A673 (cell line): ENCODE results near the gene SLC16A6. TPM values are rescaled to one million over a fixed set of nuclear protein-coding genes. Genes with fewer than 3 reads are reported as not detected.

ENCODE experiments used
- BruUV-seq: library from RNA; stranded (reverse); fragments of 400-500 nt; replicated peaks from 2 replicates; lab custom pipeline; 2021; lab: Mats Ljungman, UMichigan
- CTCF ChIA-PET: fragments of 300-600 bp; sonication (Branson Sonifier 250); formaldehyde crosslinking; loops from one replicate; lab custom pipeline; 2022; ENCODE audit warnings: antibody characterized with exemption; lab: Charles Lee
- POLR2A ChIA-PET: fragments of 300-600 bp; sonication (Branson Sonifier 250); formaldehyde crosslinking; loops from one replicate; lab custom pipeline; 2022; ENCODE audit warnings: antibody characterized with exemption; ENCODE audit not compliant: low non-redundant PET; lab: Charles Lee
- DNase-seq: peaks from one replicate; pipeline ENCODE4 v3.0.0-alpha.2; 2015; ENCODE audit warnings: low spot score
- H3K27ac ChIP-seq: fragments of 200-600 bp; sonication (generic); 2 replicates; pipeline ENCODE4 v1.5.1; 2016; ENCODE audit warnings: mixed run types, low read depth, mild to moderate bottlenecking, mixed read lengths, antibody characterized with exemption, low read length; ENCODE audit not compliant: poor library complexity, severe bottlenecking
- H3K27me3 ChIP-seq: fragments of 200-600 bp; sonication (generic); replicated peaks from 2 replicates; pipeline ENCODE4 v1.6.1; 2017; ENCODE audit warnings: mixed run types, low read depth, mild to moderate bottlenecking, mixed read lengths, antibody characterized with exemption, low read length; ENCODE audit not compliant: insufficient read depth, poor library complexity
- H3K36me3 ChIP-seq: fragments of 200-600 bp; sonication (generic); 2 replicates; pipeline ENCODE4 v1.6.1; 2016; ENCODE audit warnings: mixed run types, mild to moderate bottlenecking, mixed read lengths, antibody characterized with exemption, low read length; ENCODE audit not compliant: insufficient read depth, poor library complexity, severe bottlenecking
- H3K4me1 ChIP-seq: fragments of 200-600 bp; sonication (generic); 2 replicates; pipeline ENCODE4 v1.6.1; 2017; ENCODE audit warnings: mixed run types, mild to moderate bottlenecking, mixed read lengths, antibody characterized with exemption, low read length; ENCODE audit not compliant: insufficient read depth, poor library complexity, severe bottlenecking
- H3K4me3 ChIP-seq: fragments of 200-600 bp; sonication (generic); 2 replicates; pipeline ENCODE4 v1.5.1; 2016; ENCODE audit warnings: low read depth, mixed run types, mild to moderate bottlenecking, mixed read lengths, low read length; ENCODE audit not compliant: poor library complexity, severe bottlenecking
- H3K9me3 ChIP-seq: fragments of 200-600 bp; sonication (generic); 2 replicates; pipeline ENCODE4 v1.6.1; 2016; ENCODE audit warnings: mixed run types, low read depth, mild to moderate bottlenecking, mixed read lengths, antibody characterized with exemption, low read length; ENCODE audit not compliant: poor library complexity, severe bottlenecking
- CTCF ChIP-seq: fragments of 300-800, 200-600 bp; sonication (generic); conservative IDR thresholded peaks from 2 replicates; pipeline ENCODE4 v1.5.1; 2017; ENCODE audit warnings: low read depth, mild to moderate bottlenecking, antibody characterized with exemption, low read length, moderate library complexity, mixed read lengths
- EZH2 ChIP-seq: fragments of 200-600 bp; sonication (generic); IDR thresholded peaks from 2 replicates; pipeline ENCODE4 v1.6.1; 2017; ENCODE audit warnings: borderline replicate concordance, low read depth, mild to moderate bottlenecking, mixed read lengths, antibody characterized with exemption, low read length; ENCODE audit not compliant: poor library complexity, severe bottlenecking
- intact Hi-C: fragments of 100-400 bp; cut with micrococcal nuclease; formaldehyde crosslinking; loops from one replicate; pipeline ENCODE4 v1.10.0; 2022; ENCODE audit not compliant: unreplicated experiment
- total RNA-seq: library from RNA; stranded (reverse); gene quantifications from 2 replicates; pipeline ENCODE4 v1.2.3, GENCODE V29; 2021

The SLC16A6 gene
- total RNA-seq, 1 experiment from 2014 or later = 0.67 TPM

GRCh38 chr17:68329331-68329730, 38.4 kb upstream of the SLC16A6 start:
- no peak for TF ChIP-seq EZH2
- DNase-seq = no peak
- H3K9me3 ChIP-seq = no peaks in the 10 kb centered on the region
- H3K27me3 ChIP-seq = no peaks in the 10 kb centered on the region
- no TSS peak for BruUV-seq
- H3K27ac ChIP-seq = no peak overlapping the region
- CTCF ChIA-PET = no interaction called here
- no peaks in the 10 kb centered on the region for H3K36me3 ChIP-seq
- POLR2A ChIA-PET = no interaction called here
- no peak overlapping the region for H3K4me3 ChIP-seq
- H3K4me1 ChIP-seq = no peaks in the 10 kb centered on the region
- intact Hi-C loops = no loop called here

DNA sequence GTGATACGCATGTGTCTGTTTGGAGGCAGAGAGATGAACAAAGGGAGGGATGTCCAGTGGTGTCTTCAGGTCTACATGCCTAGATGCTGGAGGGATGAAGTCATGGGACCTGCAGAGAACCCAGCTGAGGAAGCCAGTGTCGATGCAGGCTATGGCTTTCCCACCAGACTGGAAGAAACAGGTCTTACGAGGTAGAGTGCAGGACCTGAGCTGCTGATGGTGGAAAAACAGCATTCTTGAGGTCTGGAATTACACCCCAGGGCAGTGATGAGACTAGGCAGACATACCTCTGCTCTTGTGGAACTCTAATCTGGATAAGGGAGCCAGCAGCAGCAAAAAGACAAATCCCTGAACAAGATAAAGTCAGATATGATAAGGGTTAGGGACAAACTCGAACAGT, 37.7 kb upstream of the SLC16A6 start:
- ChIA-PET CTCF (no interaction called here), POLR2A (no interaction called here)
- H3K4me3 ChIP-seq = no peak overlapping the region
- TF ChIP-seq CTCF (no peak), EZH2 (no peak)
- no peak overlapping the region for H3K27ac ChIP-seq
- BruUV-seq = no TSS peak
- intact Hi-C loops = no loop called here
- H3K36me3 ChIP-seq = no peaks in the 10 kb centered on the region
- no peaks in the 10 kb centered on the region for H3K27me3 ChIP-seq
- no peak for DNase-seq
- H3K9me3 ChIP-seq = no peaks in the 10 kb centered on the region
- no peaks in the 10 kb centered on the region for H3K4me1 ChIP-seq

DNA sequence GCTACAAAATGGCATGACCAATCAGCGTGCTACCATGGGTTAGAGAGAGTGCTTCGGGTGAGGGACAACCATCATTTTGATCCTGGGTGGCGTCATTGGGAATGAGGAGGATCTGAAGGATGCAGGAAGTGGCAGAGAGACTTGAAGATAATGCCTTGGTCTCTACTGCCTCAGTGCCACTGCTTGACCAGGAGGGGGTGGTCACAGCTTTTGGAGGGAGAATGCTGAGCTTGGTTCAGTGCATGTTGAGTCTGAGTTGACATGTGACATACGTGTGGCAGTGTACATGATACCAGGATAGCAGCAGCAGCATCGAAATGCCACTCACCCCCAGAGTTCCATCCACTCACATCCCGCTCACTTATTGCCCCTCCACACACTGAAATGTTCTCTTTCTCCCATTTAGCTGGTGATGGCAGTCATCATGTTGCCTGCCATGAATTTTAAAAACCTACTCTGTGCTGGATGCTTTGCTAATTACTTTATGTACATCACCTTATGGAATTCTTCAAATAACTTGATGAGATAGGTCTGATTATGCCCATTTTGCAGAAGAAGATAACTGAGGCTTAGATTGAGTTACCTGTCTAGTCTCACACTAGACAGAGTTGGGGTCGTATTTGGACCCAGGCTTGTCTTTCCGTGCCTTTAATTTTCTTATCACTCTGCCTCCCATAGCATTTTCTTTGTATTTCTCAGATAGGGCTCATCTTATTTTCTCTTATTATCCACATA, 37.1 kb upstream of the SLC16A6 start:
- Histone ChIP-seq H3K36me3 (no peaks in the 10 kb centered on the region), H3K4me3 (no peak overlapping the region), H3K27me3 (no peaks in the 10 kb centered on the region), H3K4me1 (no peaks in the 10 kb centered on the region), H3K27ac (no peak overlapping the region), H3K9me3 (no peaks in the 10 kb centered on the region)
- no peak for TF ChIP-seq EZH2
- 0 out of 2 replicates have a peak, but pooled peaks have one; percentile 14 for TF ChIP-seq CTCF
- ChIA-PET CTCF (no interaction called here), POLR2A (no interaction called here)
- DNase-seq = no peak
- no TSS peak for BruUV-seq
- intact Hi-C loops = no loop called here

GRCh38 chr17:68326681-68327080, 35.8 kb upstream of the SLC16A6 start:
- ChIA-PET POLR2A (no interaction called here), CTCF (no interaction called here)
- Histone ChIP-seq H3K36me3 (no peaks in the 10 kb centered on the region), H3K27me3 (no peaks in the 10 kb centered on the region), H3K27ac (no peak overlapping the region), H3K4me3 (no peak overlapping the region), H3K4me1 (no peaks in the 10 kb centered on the region), H3K9me3 (no peaks in the 10 kb centered on the region)
- BruUV-seq = no TSS peak
- DNase-seq = no peak
- no peak for TF ChIP-seq CTCF
- intact Hi-C loops = no loop called here
